OCI-M2 (cell line): ENCODE measurements around the gene KAT8.
A peak's percentile ranks its signal among the peaks of the same experiment; 100 is the strongest.
"Not testable (repeated sequence)": the region's sequence is repeated elsewhere in the genome, so short reads cannot be mapped to it uniquely, and the experiment has no call there.

ENCODE experiments used
- DNase-seq: peaks from one replicate; lab custom pipeline; 2025; ENCODE audit not compliant: unreplicated experiment; lab: John Stamatoyannopoulos, UW

Gene KAT8

DNA sequence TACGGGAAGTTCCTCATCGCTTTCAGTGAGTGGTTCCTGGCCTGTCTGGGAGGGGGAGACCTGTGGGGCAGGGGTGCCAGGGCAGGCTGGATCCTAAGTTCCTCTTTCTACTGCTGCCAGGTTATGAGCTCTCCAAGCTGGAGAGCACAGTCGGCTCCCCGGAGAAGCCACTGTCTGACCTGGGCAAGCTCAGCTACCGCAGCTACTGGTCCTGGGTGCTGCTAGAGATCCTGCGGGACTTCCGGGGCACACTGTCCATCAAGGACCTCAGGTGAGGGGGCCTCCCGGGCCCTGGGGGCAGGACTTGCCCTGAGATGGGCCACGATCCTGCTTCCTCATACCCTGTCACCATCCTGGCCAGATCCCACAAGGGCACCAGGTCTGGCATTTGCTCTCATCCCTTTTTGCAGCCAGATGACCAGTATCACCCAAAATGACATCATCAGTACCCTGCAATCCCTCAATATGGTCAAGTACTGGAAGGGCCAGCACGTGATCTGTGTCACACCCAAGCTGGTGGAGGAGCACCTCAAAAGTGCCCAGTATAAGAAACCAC, 12.9 kb downstream of the KAT8 start:
- DNase-seq = no peak

DNA sequence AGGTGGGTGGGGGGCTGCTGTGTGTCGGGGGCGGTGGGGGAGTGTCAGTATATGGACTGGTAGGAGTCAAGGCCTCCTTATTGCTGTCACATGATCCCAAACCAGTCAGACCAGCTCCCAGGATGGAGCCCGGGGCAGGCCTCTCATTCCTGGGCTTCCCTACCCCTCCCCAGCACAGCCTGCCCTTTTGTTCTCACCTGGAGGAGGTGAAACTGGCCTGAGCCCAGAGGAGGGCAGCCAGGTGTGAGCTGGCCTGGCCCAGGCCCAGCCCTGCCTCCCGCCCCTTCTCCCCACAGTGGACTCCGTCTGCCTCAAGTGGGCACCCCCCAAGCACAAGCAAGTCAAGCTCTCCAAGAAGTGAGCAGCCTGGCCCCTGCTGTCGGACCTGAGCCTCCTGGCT, 13.4 kb downstream of the KAT8 start:
- DNase-seq = no peak

DNA sequence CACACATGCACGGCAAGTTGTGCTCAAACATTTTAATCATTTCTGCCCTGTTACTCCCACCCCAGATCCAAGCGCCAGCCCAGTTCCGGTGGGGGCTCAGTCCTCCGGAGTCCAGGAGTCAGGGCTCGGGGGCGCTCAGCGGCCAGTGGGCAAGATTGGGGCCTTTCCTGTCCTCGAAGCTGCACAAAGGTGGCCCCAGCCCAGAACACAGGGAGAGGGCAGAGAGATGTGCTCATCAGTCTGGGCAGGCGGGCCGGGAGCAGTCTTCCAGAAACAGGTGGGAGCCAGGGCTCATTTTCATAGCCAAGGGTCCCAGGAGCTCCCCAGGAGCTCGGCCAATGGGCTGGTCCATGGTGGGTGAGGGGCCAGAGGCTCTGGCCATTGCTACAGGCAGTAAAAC, 14.0 kb downstream of the KAT8 start:
- DNase-seq = no peak

DNA sequence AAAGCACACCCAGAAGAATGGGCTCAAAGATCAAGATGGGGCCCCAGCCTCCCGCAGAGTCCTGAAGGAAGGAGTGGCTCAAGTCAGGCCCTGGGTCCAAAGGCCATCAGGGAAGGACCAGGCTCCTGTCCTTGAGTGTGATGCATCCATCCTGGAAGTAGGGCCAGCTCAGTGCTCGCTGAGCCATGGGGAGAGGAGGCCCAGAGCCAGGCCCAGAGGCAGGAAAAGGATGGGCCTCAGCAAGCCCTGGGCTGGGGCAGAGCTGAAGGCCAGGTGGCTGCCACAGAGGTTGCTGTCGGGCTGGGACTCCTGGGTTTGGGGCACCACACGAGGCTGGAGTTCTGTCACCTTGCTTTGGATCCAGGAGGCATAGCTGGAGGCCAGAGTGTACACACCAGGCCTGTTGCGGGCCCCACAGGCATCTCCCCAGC, 14.4 kb downstream of the KAT8 start:
- no peak for DNase-seq

DNA sequence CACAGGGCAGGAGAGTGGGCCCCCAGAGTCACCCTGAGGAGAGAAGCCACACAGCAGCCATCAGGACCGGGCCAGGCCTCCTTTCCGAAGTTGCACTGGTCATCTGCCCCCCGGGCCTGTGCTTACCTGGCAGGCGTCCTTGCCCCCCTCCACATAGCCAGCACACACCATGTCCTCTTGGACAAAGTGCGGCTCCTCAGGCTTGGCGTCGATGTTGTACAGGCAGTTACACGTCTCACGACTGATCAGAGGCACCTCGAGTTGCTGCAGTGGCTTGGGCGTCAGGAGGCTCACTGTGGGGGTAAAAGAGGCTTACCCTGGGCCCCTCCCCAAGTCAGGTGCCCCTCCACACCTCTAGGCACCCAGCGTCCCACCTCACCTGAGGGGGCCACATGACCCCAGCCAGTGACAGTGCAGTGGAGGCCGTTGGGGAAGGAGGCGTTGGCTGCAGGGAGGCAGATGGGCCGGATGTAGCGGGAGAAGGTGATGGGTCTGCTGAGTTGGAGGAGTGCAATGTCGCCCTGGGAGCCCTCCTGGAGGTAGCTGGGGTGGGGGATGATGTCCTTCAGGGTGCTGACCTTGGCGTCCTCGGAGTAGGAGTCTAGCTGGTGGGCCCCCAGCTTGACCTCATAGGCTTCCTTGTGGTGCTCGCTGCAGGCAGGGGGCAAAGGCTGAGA, 15.0 kb downstream of the KAT8 start:
- no peak for DNase-seq

DNA sequence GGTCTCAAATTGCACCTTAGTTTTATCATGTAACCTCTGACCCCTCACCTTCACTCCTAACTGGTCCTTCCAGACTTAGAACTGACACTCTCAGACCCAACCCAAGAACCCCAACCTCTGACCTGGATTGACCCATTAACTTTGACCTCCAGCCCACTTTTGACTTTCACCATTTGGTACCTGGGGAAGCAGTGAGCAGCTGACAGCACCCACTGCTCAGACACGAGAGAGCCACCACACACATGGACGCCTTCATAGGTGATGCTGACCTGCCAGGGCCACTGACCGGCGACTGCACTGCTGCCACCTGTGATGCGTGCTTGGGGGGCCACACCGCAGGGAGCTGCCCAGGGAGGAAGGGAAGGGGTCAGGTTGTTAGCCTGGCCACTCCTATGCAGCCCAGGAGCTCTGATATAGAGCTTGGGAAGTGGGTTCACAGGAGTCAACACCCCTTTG, 15.6 kb downstream of the KAT8 start:
- DNase-seq = no peak

DNA sequence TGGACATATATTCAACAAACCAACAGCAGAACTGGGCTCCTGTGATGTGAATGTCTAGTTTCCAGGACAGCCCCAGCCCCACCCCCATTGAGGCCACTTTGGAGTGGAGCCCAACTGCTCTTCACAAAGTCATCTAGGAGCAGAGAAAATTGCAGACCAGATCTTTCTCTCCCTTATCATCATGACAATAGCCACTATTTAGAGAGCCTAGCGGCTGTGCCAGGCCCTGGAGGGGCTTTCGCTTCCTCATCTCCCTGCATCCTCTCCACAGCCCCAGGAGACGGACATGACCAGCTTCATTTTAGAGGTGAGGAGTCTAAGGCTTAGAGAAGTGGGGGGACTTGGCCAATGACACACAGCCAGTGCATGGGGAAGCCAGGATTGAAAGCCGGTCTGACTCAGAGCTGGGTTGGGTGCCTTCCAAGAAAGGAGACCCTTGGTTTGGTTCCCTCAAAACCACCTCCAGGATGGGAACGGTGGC, 16.7 kb downstream of the KAT8 start:
- no peak for DNase-seq

DNA sequence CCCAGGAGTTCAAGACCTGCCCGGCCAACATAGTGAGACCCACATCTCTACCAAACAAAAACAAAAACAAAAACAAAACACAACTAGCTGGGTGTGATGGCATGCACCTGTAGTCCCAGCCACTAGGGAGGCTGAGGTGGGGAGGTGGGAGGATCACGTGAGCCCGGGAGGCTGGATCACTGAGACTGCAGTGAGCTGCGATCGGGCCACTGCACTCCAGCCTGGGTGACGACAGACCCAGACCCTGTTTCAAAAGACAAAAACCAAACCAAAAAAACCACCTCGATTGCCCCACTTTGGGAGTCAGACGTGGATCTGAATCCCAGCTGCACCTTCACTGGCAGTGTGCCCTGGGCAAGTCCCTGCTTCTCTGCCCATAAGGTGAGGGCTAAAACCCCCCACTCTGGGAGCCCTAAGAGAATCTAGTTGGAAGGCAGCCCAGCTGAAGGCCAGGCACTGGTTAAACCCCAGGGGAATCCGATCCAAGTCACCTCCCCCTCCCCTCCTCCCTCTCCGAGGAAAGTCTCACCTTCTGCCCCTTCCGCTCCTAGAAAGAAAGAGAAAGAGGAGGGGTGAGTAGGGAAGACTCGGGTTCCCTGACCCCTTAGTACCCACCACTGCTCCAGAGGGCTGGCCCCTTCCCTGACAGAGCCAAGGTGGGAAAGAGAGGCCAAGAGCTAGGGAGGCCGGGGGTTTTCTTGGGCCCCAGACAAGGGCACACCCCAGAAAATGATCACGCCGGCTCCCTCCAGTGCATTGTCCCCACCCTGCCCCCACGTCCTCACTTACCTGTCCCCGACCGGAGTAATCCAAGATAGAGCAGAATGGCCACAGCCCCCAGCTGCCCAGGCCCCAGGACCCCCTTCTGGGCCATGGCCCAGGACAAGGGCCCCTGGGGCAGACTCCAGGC, 17.4 kb downstream of the KAT8 start:
- DNase-seq = no peak

DNA sequence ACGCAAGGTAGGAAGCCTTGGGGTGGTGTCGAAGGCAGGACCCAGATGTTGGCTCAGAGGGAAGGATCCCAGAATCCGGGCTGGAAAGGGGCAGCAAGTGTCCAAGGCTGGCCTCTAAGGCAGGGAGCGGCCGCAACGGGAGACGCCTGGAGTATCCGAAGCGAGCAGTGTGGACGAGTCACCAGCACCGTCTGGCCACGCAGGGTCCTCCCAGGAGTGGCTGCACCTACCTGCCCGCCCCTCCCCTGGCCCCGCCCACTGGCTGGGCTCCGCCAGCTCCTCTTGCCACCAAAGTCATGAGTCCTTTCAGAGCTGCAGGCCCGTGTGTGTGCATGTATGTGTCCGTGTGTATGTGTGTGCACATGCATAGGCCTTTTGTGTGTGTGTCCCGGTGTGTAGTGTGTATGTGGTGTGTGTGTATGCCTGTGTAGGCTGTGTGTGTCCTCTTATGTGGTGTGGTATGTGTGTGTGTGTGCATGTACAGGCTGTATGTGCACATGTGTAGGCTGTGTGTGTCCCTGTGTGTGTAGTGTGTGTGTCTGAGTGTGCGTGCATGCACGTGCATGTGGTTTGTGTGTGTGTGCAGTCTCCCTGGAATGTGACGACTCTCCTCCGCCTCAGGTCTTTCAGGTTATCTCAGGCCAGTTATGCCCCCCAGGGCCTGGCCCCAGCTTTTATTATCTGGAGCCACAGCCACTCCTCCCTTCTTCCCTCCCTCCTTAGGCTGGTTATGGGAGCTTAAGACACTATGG, 18.2 kb downstream of the KAT8 start, which contains the start of gene PRSS8:
TSS of gene PRSS8 (minus strand) at position 193 of the 752 bp plus-strand sequence. CDS start 229 bp downstream, outside the sequence.
- no peak for DNase-seq

DNA sequence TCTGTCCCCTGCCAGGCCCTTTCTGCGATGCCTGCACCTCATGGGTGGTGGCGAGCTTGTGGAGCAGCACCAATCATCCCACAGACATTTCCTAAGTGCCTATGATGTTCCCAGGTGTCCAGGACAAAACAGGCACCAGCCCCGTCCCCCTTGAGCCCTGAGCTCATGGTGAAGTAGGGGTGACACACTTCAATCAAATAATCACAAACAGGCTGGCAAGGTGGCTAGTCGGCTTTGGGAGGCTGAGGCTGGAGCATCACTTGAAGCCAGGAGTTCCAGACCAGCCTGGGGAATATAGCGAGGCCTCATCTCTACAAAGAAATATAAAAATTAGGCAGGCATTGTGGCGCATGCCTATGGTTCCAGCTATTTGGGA, 18.8 kb downstream of the KAT8 start:
- DNase-seq = no peak

DNA sequence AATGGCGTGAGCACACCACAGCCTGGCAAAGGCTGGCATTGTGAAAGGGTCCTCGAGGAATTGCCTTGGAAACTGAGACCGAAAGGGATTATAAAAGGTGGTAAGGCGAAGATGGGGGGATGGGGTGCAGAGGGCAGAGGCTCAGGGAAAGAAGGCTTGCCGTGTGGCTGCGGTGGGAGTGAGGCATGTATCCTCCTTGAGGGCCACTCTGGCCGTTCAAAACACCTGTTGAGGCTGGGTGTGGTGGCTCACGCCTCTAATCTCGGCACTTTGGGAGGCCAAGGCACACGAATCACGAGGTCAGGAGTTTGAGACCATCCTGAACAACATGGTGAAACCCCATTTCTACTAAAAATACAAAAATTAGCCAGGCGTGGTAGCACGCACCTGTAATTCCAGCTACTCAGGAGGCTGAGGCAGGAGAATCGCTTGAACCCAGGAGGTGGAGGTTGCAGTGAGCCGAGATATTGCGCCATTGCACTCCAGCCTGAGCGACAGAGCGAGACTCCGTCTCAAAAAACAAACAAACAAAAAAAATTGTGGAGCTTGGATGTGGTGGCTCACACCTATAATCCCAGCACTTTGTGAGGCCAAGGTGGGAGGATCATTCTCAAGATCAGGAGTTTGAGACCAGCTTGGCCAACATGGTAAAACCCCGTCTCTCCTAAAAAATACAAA, 19.5 kb downstream of the KAT8 start:
- not testable (repeated sequence) for DNase-seq

DNA sequence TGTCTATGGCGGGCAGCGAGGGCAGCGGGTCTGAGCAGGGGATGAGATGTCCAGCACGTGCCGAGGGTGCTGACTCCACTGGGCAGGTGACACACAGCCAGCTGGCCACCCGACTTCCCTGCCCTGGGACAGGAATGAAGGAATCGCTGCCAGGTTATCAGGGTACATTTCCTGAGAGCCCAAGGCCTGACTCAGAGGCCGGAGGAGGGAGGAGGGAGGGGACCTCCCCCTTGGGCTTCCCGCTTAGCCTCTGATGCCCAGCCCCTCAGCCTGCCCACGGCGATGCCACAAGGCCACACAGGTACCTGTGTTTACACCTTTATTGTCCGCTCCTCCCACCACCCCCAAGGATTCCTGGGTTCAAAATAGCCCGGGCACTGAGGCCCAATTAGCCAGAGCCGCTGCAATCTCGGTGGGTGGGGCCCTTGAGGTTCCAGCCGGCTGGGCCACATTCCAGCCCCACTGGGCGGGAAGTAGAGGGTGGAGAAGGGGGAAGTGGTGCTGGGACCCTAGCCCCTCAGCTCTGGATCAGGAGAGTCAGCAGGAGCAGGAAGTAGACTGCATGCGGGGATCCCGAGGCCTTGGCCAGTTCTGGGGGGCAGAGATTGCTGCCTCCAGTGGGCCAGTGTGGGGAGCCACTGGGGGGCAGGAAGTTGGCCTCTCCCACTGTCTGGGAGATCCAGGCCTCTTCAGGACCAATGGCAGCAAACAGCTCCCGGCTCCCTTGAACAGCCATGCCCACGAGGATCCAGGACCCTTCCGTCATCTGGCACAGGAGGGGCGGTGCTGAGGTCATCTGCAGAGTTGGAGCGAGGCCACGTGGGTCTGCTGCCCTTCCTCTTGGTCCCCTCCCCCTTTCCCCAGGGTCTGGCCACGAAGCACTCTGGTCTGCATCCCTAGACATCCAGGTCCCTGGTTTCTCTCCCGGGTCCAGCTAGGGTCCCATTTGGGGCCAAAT, 21.4 kb downstream of the KAT8 start:
- DNase-seq = no peak

DNA sequence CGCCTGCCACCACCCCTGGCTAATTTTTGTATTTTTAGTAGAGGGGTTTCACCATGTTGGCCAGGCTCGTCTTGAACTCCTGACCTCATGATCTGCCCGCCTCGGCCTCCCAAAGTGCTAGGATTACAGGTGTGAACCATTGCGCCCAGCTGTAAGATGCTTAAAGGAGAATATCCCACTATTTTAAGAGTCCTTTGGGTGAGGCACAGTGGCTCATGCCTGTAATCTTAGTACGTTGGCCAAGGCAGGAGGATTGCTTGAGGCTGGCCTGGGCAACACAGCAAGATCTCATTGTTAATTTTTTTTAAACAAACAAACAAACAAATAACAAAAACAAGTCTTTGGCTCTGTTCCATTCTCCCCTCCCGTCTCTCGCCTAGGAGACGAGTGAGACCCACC, 23.6 kb downstream of the KAT8 start:
- DNase-seq = not testable (repeated sequence)

DNA sequence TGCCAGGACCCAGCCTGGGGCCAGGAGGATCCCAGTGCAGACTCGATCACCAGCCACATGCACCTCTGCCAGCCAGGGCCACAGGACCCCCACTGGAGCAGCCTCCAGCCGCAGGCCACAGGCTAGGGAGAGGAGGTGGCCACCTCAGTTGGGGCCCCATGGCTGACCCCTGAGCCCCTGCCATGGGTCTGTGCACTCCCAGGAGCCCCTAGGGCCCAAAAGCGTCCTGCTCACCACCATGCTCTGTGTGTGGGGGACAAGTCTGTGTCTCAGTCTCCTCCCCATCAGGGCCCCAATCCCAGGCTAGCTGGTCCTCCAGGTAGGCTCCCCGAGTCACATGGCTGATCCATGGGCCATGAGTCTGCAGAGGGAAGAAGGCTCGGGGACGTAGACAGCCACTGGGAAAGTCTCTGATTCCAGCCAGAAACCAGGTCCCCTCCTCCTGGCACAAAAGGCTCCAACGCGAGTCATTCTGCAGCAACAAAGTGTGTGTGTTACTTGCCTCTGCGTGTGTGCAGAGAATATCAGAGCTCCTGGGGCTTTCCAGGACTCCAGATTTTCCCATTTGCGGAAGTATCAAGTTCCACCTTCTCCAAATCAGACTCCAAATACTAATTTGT, 24.1 kb downstream of the KAT8 start:
- no peak for DNase-seq

DNA sequence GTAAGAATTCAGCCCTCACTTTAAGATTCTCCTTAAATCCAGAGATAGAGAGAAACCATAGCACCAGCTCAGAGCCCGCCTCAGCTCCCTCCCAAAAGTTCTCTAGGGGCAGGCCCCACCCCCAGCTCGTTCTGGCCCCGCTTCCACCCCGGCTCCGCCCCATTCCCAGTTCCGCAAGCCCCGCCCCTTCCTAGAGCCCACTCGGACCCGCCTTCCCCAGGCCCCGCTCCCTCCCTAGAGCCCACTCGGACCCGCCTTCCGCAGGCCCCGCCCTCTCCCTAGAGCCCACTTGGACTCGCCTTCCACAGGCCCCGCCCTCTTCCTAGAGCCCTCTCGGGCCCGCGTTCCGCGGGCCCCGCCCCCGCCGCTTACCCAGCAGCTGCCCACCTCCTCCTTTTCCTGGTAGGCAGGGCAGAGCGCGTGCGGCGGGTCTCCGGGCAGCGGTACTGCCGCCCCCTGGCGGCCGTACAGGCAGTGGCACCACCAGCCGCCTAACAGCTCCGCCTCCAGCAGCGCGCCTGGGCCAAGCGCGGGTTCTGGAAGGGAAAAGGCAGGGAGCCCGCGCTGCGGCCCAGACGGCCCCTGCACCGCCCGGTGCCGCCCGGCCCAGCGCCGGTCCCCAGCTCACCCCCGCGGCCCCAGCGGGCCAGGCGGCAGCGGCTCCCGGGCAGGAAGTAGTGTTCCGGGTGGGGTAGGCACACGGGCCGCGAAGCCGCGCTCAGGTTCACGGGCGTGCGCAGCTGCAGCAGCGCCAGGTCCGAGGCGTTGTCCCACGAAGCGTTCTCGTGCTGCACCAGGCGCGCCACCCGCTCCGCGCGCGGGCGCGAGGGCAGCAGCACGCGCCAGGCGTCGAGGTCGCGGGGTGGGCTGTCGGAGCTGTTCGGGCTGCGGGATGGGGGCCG, 24.9 kb downstream of the KAT8 start:
- DNase-seq = peak; percentile 87

DNA sequence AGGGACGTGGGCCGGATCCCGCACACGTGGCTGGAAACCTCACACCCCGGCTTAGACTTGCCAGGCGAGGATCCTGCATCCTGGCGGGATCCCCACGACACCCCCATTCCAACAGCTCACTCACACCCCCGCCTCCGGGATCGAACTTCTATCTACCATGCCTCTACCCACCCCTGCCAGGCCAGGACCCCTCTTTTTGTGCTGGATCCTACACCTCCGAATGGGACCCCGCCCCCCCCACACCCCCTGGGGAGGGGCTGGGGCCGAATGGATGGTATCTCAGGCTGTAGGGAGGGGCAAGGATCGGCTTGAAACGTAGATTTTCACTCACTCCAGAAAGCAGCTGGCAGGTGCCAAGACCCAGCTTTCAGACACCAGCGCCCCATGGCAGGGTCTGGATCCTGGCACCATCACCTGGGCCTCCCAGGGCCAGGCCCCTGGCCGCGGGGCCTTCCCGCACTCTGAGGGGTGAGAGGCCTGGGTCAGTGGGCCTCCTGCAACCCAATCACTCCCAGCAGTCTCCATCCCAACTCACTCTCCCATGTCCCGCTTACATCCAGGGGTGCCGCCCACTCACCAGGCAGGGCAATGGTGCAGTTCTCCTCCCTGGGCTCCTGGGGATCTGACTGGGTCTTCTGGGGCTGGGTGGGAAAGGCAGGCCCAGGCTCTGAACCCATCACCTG, 25.7 kb downstream of the KAT8 start:
- no peak for DNase-seq

DNA sequence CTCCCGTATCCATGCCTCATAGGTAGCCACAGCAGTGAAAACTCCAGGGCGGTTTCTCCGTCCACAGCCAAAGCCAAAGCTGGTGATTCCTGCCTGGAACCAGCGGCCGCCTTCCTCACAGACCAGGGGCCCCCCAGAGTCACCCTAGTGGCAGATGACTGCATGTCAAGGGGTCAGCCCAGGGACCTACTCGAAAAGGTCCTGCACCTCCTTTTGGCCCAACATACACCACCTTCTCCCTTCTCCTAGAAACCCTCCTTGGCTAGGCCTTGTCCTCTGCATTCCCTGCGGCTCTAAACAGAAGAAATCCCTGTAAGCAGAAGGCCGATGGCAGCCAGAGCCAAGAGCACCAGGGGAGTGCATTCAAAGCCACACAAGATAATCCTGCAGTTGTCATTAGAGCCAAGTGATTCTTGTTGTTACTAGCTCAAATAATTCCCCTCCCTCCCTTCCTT, 26.3 kb downstream of the KAT8 start:
- no peak for DNase-seq
